SK-N-SH (cell line): ENCODE data around the gene HLA-E. TPM values are rescaled to one million over a fixed set of nuclear protein-coding genes. Genes with fewer than 3 reads are reported as not detected.
"Not testable (repeated sequence)": the region's sequence is repeated elsewhere in the genome, so short reads cannot be mapped to it uniquely, and the experiment has no call there.

Source experiments
- CTCF ChIA-PET: fragments of 300-600, 350-600 bp; formaldehyde crosslinking; extraction: SDS; loops from one replicate; lab custom pipeline; 2021; lab: Yijun Ruan, JAX
- POLR2A ChIA-PET: fragments of 350-600 bp; sonication (Branson Sonifier 250); formaldehyde crosslinking; extraction: SDS; loops from one replicate; lab custom pipeline; 2020; ENCODE audit warnings: antibody characterized with exemption, inconsistent platforms; lab: Yijun Ruan, JAX
- DNase-seq: peaks from one replicate; pipeline ENCODE4 v3.0.0; 2012
- H2AFZ ChIP-seq: fragments of 200-600 bp; sonication (generic); 2 replicates; pipeline ENCODE4 v1.8.1; 2016; ENCODE audit warnings: antibody characterized with exemption, mild to moderate bottlenecking, low read depth
- H3F3A ChIP-seq: fragments of 200-600 bp; sonication (generic); replicated peaks from 2 replicates; pipeline ENCODE3; 2016; ENCODE audit warnings: antibody characterized with exemption, mild to moderate bottlenecking; ENCODE audit not compliant: insufficient read depth
- H3K27ac ChIP-seq, 2 experiments: fragments of 200-500 bp in 1 of 2; fragments of 200-600 bp in 1 of 2; sonication (Bioruptor generic) in 1 of 2; sonication (generic), shearing (Covaris generic) in 1 of 2; 2 replicates each; pipeline versions ENCODE4 v1.5.1 to v1.6.1; 2014 to 2016; ENCODE audit warnings: low read depth in 2 of 2, inconsistent platforms in 1 of 2, low read length in 1 of 2, mild to moderate bottlenecking in 1 of 2, mixed read lengths in 1 of 2
- H3K27me3 ChIP-seq: fragments of 200-600 bp; sonication (generic), shearing (Covaris generic); 2 replicates; pipeline ENCODE4 v1.6.1; 2016; ENCODE audit warnings: mixed run types; ENCODE audit not compliant: insufficient read depth
- H3K36me3 ChIP-seq, 2 experiments: fragments of 200-500 bp in 1 of 2; fragments of 200-600 bp in 1 of 2; sonication (Bioruptor generic) in 1 of 2; sonication (generic) in 1 of 2; replicated peaks in 1 of 2; 2 replicates each; pipeline versions ENCODE3 to v1.5.1; 2014 to 2016; ENCODE audit warnings: low read length in 1 of 2, mild to moderate bottlenecking in 1 of 2; ENCODE audit not compliant: insufficient read depth in 2 of 2, control insufficient read depth in 1 of 2
- H3K4me1 ChIP-seq, 2 experiments: fragments of 200-500 bp in 1 of 2; fragments of 200-600 bp in 1 of 2; sonication (Bioruptor generic) in 1 of 2; sonication (generic), shearing (Covaris generic) in 1 of 2; 2 replicates each; pipeline versions ENCODE4 v1.5.1 to v1.6.1; 2014 to 2016; ENCODE audit warnings: low read depth in 1 of 2, low read length in 1 of 2, mixed run types in 1 of 2; ENCODE audit not compliant: insufficient read depth in 2 of 2, control insufficient read depth in 1 of 2
- H3K4me2 ChIP-seq: fragments of 200-600 bp; sonication (generic), shearing (Covaris generic); 2 replicates; pipeline ENCODE4 v1.6.1; 2017; ENCODE audit warnings: mixed run types
- H3K4me3 ChIP-seq, 2 experiments: fragments of 200-500 bp in 1 of 2; fragments of 200-600 bp in 1 of 2; sonication (Bioruptor generic) in 1 of 2; sonication (generic), shearing (Covaris generic) in 1 of 2; 2 replicates each; pipeline versions ENCODE4 v1.5.1 to v1.8.1; 2014 to 2016; ENCODE audit warnings: low read depth in 2 of 2, inconsistent platforms in 1 of 2, low read length in 1 of 2, mild to moderate bottlenecking in 1 of 2, mixed read lengths in 1 of 2, moderate library complexity in 1 of 2
- H3K79me2 ChIP-seq: fragments of 200-600 bp; sonication (generic); 2 replicates; pipeline ENCODE4 v1.8.1; 2017; ENCODE audit warnings: mild to moderate bottlenecking; ENCODE audit not compliant: insufficient read depth
- H3K9ac ChIP-seq: fragments of 200-600 bp; sonication (generic); 2 replicates; pipeline ENCODE4 v1.6.1; 2017; ENCODE audit warnings: mixed run types
- H3K9me2 ChIP-seq: fragments of 200-600 bp; sonication (generic); 2 replicates; pipeline ENCODE4 v1.6.1; 2017; ENCODE audit warnings: mixed run types
- H3K9me3 ChIP-seq: fragments of 200-600 bp; sonication (generic); 2 replicates; pipeline ENCODE4 v1.6.1; 2017; ENCODE audit warnings: mixed run types, mild to moderate bottlenecking, moderate library complexity
- H4K20me1 ChIP-seq: fragments of 200-600 bp; sonication (generic); 2 replicates; pipeline ENCODE4 v1.6.1; 2017; ENCODE audit warnings: mild to moderate bottlenecking, mixed run types; ENCODE audit not compliant: insufficient read depth
- CTCF ChIP-seq: fragments of 200-600 bp; sonication (generic); IDR thresholded peaks from 2 replicates; pipeline ENCODE4 v1.6.1; 2017; ENCODE audit warnings: antibody characterized with exemption, mild to moderate bottlenecking, moderate library complexity
- EZH2phosphoT487 ChIP-seq: fragments of 200-600 bp; sonication (generic); IDR thresholded peaks from 2 replicates; pipeline ENCODE4 v1.6.1; 2017; ENCODE audit warnings: low read depth, mixed run types, mild to moderate bottlenecking, antibody characterized with exemption, moderate library complexity, borderline replicate concordance
- WGBS: methylation state at CpG from one replicate; pipeline ENCODE4 v1.1.6; 2017; ENCODE audit warnings: low lambda C conversion rate; 5-methylcytosine and 5-hydroxymethylcytosine counted together
- polyA plus RNA-seq, 3 experiments: library from polyadenylated mRNA; depleted of rRNA; stranded (reverse); fragments of >200 nt; gene quantifications; 2 replicates each; pipeline ENCODE4 v1.2.3, GENCODE V29; 2012

The HLA-E gene
- polyA plus RNA-seq, 1 of the 3 experiments (the other 2 are of a cell fraction) = 90.9 TPM

GRCh38 chr6:30520522-30520921 is 31.2 kb downstream of the HLA-E start:
- H3K9me3 ChIP-seq = no peaks in the 10 kb centered on the region
- CTCF ChIA-PET = interaction anchor here (0.7 to 2.1 kb wide), 4 partner anchors 12 to 39 kb away, joined by 3 to 7 read pairs (median 5); no protein-coding TSS in a partner anchor
- no peak overlapping the region for H3K4me3 ChIP-seq
- no peak overlapping the region for H3K4me2 ChIP-seq
- no peaks in the 10 kb centered on the region for H3K4me1 ChIP-seq
- no peak overlapping the region for H3K27ac ChIP-seq
- no peaks in the 10 kb centered on the region for H3K9me2 ChIP-seq
- POLR2A ChIA-PET = no interaction called here
- H2AFZ ChIP-seq = no peak overlapping the region
- no peaks in the 10 kb centered on the region for H3K79me2 ChIP-seq
- TF ChIP-seq CTCF (no peak), EZH2phosphoT487 (no peak)
- TF ChIP-seq, all 33 proteins: peak for 0
- no peaks in the 10 kb centered on the region for H3K27me3 ChIP-seq
- 52% methylated on average over 6 of the region's 6 CpGs for WGBS
- no peak for DNase-seq
- H3K36me3 ChIP-seq = no peaks in the 10 kb centered on the region
- no peak overlapping the region for H3K9ac ChIP-seq
- H3F3A ChIP-seq = peaks cover 6% of the 10 kb centered on the region
- no peaks in the 10 kb centered on the region for H4K20me1 ChIP-seq

GRCh38 chr6:30521082-30521481 is 31.8 kb downstream of the HLA-E start:
- H3K9me3 ChIP-seq, H3K27me3 ChIP-seq, DNase-seq, H3K4me1 ChIP-seq, H3K27ac ChIP-seq, H3K4me2 ChIP-seq, H3K9me2 ChIP-seq, H3K36me3 ChIP-seq, POLR2A ChIA-PET, H2AFZ ChIP-seq, H3F3A ChIP-seq, H3K9ac ChIP-seq, H3K79me2 ChIP-seq, H4K20me1 ChIP-seq, H3K4me3 ChIP-seq: not testable (repeated sequence)
- WGBS = 67% methylated on average over 1 of the region's 7 CpGs
- CTCF ChIA-PET = interaction anchor here (0.9 to 2.1 kb wide), 4 partner anchors 11 to 39 kb away, joined by 3 to 7 read pairs (median 5); no protein-coding TSS in a partner anchor

- H3K4me2 ChIP-seq, H3K27ac ChIP-seq, H3K27me3 ChIP-seq, H3F3A ChIP-seq, H3K4me1 ChIP-seq, H4K20me1 ChIP-seq, H3K9me2 ChIP-seq, H2AFZ ChIP-seq, H3K9me3 ChIP-seq, H3K9ac ChIP-seq, H3K79me2 ChIP-seq, H3K4me3 ChIP-seq, H3K36me3 ChIP-seq, DNase-seq, POLR2A ChIA-PET: not testable (repeated sequence)
- 50% methylated on average over 5 of the region's 5 CpGs for WGBS
- CTCF ChIA-PET = interaction anchor here (0.9 to 2.1 kb wide), 4 partner anchors 10 to 40 kb away, joined by 3 to 7 read pairs (median 5); no protein-coding TSS in a partner anchor
These were observed 32.6 kb downstream of the HLA-E start for GRCh38 chr6:30521952-30522351.

DNA sequence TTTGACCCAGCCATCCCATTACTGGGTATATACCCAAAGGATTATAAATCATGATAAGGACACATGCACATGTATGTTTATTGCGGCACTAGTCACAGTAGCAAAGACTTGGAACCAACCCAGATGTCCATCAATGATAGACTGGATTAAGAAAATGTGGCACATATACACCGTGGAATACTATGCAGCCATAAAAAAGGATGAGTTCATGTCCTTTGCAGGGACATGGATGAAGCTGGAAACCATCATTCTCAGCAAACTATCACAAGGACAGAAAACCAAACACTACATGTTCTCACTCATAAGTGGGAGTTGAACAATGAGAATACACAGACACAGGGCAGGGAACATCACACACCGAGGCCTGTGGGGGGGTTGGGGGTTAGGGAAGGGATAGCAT is 37.1 kb downstream of the HLA-E start:
- H3K27me3 ChIP-seq, POLR2A ChIA-PET, H3K9ac ChIP-seq, H3K4me1 ChIP-seq, H4K20me1 ChIP-seq, H2AFZ ChIP-seq, H3K79me2 ChIP-seq, H3K9me3 ChIP-seq, H3K4me2 ChIP-seq, H3K36me3 ChIP-seq, DNase-seq, H3K9me2 ChIP-seq, H3K4me3 ChIP-seq, H3K27ac ChIP-seq: not testable (repeated sequence)
- CTCF ChIA-PET = interaction anchor here (2.3 kb wide), 1 partner anchor 15 kb away, joined by 10 read pairs; no protein-coding TSS in a partner anchor
- WGBS = 64% methylated on average over 3 of the region's 3 CpGs
- H3F3A ChIP-seq = peaks cover 17% of the 10 kb centered on the region

GRCh38 chr6:30529349-30529875 is 40.1 kb downstream of the HLA-E start:
- H3K27me3 ChIP-seq = not testable (repeated sequence)
- CTCF ChIA-PET = interaction anchor here (1.0 to 4.3 kb wide), 5 partner anchors 14 to 47 kb away, joined by 3 to 88 read pairs (median 8); no protein-coding TSS in a partner anchor
- 84% methylated on average over 14 of the region's 17 CpGs for WGBS

More at GRCh38 chr6:30529349-30529875, 40.1 kb downstream of the HLA-E start:
- H3F3A ChIP-seq = peaks cover 17% of the 10 kb centered on the region
- H2AFZ ChIP-seq, H3K9ac ChIP-seq, H4K20me1 ChIP-seq, H3K4me3 ChIP-seq, H3K4me2 ChIP-seq, H3K27ac ChIP-seq, H3K9me2 ChIP-seq, POLR2A ChIA-PET, DNase-seq, H3K9me3 ChIP-seq, H3K4me1 ChIP-seq, H3K79me2 ChIP-seq, H3K36me3 ChIP-seq: not testable (repeated sequence)
